Lower leg skin (tissue), 4 donors: Measurements from ENCODE around the gene FAM227B. TPM values are rescaled to one million over a fixed set of nuclear protein-coding genes. Genes with fewer than 3 reads are reported as not detected.
"Not testable (repeated sequence)": the region's sequence is repeated elsewhere in the genome, so short reads cannot be mapped to it uniquely, and the experiment has no call there.

ENCODE experiments used
- DNase-seq, 2 donors: peaks; one replicate each; pipeline ENCODE4 v3.0.0-alpha.2; 2019; ENCODE audit warnings: low spot score in 2 of 2
- H3K4me3 ChIP-seq: fragments of 200-600 bp; sonication (generic); 2 replicates; pipeline ENCODE4 v1.5.1; 2017; ENCODE audit warnings: mild to moderate bottlenecking, low read depth; ENCODE audit not compliant: poor library complexity, severe bottlenecking
- CTCF ChIP-seq, 3 donors: fragments of 450-650 bp; IDR thresholded peaks; one replicate each; pipeline ENCODE4 v1.5.1; 2016; ENCODE audit warnings: antibody characterized with exemption in 3 of 3, mild to moderate bottlenecking in 3 of 3, moderate library complexity in 2 of 3
- POLR2A ChIP-seq, 2 donors: fragments of 450-650 bp; IDR thresholded peaks; one replicate each; pipeline ENCODE4 v1.6.1; 2016 to 2017; ENCODE audit warnings: antibody characterized with exemption in 2 of 2, mild to moderate bottlenecking in 1 of 2, moderate library complexity in 1 of 2
- WGBS, 2 donors: methylation state at CpG; one replicate each; pipeline ENCODE4 v1.1.5; 2018; 5-methylcytosine and 5-hydroxymethylcytosine counted together
- intact Hi-C: fragments of 100-400 bp; cut with DNase I; formaldehyde crosslinking; loops from one replicate; pipeline ENCODE4 v1.15.0; 2023; ENCODE audit warnings: low total_unique reads
- total RNA-seq, 4 donors: library from RNA; depleted of rRNA; stranded (reverse); fragments of >200 nt; gene quantifications; one replicate each; pipeline ENCODE4 v1.1.0, GENCODE V29; 2016

Gene FAM227B
- total RNA-seq, 4 donors from 2014 or later, result 3.7 to 9.4 (median 5.5) TPM

- TF ChIP-seq CTCF (IDR thresholded peaks at IDR 0.05) (no peak), POLR2A (IDR thresholded peaks at IDR 0.05) (no peak)
- no peak for DNase-seq
- intact Hi-C loops, result no loop called here
- H3K4me3 ChIP-seq, result no peak overlapping the region
Observed at GRCh38 chr15:49606594-49606993, 14.0 kb downstream of the FAM227B start.

DNA sequence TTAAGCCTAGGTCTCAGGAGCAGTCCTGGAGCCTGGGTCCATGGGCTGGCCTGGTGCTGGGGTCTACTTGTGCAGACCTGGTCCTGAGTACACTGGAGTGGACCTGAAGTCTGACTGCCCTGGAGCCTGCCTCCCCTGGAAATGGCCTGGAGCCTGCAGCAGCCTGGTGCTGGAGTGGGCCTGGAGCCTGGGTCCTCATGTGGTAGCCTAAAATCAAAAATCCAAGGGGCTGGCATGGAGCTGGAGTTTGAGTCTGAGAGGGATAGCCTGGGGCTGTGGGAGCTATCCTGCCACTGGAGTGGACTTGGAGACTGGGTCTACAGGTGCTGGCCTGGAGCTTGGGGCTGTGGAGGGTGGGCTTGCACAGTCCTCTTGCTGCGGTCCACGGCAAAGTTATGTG lies 15.0 kb downstream of the FAM227B start:
- TF ChIP-seq POLR2A (IDR thresholded peaks at IDR 0.05) (no peak), CTCF (IDR thresholded peaks at IDR 0.05) (no peak)
- DNase-seq, result no peak
- H3K4me3 ChIP-seq, result no peak overlapping the region
- intact Hi-C loops, result no loop called here
- WGBS, 2 donors, result 93 to 98% methylated on average over 2 of the region's 2 CpGs

DNA sequence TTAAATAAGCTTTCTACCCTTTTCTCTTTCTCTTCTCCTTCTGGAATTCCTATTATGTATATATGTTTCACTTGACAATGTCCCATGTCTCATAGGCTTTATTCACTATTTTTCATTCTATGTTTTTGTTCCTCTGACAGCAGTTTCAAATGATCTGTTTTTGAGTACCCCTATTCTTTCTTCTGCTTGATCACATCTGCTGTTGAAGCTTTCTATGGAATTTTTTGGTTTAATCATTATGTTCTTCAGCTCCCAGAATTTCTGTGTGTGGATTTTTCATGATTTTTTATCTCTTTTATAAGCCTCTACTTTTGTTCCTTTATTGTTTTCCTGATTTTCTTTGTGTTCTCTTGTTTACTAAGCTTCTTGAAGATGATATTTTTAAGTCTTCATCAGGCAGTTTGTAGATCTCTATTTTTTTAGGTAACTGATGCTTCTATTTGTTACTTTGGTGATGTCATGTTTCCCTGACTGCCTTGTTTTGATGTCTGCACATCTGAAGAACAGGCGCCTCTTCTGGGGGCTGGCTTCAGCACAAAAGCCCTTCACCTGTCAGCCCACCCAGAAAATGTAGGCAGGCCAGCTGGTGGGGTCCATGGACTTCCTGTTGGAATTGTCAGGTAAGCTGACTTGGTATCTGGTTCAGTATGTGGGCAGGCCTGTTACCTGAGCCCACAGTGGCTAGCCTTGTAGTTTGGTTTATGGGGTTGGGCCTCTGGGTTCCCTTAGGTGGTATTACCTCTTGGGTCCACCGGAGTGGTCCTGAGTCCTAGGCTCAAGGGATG lies 15.8 kb downstream of the FAM227B start:
- WGBS, 2 donors, result 94 to 97% methylated on average over 2 of the region's 2 CpGs

GRCh38 chr15:49592829-49593316 lies 27.7 kb downstream of the FAM227B start:
- 95 to 97% methylated on average over 12 of the region's 12 CpGs for WGBS, 2 donors
- intact Hi-C loops, H3K4me3 ChIP-seq, DNase-seq: not testable (repeated sequence)

More for the DNA sequence above, 15.8 kb downstream of the FAM227B start:
- no peak overlapping the region for H3K4me3 ChIP-seq
- no peak for DNase-seq
- intact Hi-C loops, result no loop called here
- TF ChIP-seq CTCF (IDR thresholded peaks at IDR 0.05) (no peak), POLR2A (IDR thresholded peaks at IDR 0.05) (no peak)

DNA sequence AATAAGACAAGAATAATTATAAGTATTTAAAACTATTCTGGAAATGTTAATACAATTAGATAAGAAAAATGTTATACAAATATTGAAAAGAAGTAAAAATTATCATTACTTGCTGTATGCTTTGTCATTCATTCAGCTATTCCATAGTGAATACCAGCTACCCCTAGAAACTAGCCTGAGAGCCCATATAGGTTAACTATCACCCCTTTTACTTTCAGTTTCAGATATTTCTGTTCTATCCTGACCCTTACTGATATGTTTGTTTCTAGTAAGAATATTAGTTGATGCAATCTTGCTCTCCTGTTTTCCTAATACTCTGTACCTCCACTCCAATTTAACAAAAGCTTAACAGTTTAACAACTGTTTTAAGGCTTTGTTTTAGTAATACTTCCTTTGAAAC lies 31.6 kb downstream of the FAM227B start:
- no peak overlapping the region for H3K4me3 ChIP-seq
- no peak for DNase-seq
- TF ChIP-seq POLR2A (IDR thresholded peaks at IDR 0.05) (no peak), CTCF (IDR thresholded peaks at IDR 0.05) (no peak)
- intact Hi-C loops, result no loop called here

DNA sequence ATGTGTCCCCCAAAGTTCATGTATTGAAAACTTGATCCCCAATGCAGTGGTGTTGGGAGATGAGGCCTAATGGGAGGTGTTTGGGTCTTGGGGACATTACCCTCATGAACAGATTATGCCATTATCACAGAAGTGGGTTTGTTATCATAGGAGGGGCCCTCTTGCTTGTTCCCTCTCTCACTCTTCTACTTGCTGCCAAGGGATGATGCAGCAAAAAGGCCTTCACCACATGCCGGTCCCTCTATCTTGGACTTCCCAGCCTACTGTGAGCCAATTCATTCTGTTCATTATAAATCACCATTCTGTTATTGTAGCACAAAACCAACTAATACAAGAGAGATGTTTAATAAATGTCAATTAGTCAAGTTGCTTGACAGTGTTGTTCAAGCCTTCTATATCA lies 47.2 kb downstream of the FAM227B start:
- 94 to 96% methylated on average over 1 of the region's 1 CpG for WGBS, 2 donors
- no peak overlapping the region for H3K4me3 ChIP-seq

More for the DNA sequence above, 47.2 kb downstream of the FAM227B start:
- intact Hi-C loops, result no loop called here
- no peak for TF ChIP-seq POLR2A (IDR thresholded peaks at IDR 0.05)
- no peak for TF ChIP-seq CTCF (IDR thresholded peaks at IDR 0.05)
- DNase-seq, result no peak
